Measurements from ENCODE around the gene GRXCR1.

DNA sequence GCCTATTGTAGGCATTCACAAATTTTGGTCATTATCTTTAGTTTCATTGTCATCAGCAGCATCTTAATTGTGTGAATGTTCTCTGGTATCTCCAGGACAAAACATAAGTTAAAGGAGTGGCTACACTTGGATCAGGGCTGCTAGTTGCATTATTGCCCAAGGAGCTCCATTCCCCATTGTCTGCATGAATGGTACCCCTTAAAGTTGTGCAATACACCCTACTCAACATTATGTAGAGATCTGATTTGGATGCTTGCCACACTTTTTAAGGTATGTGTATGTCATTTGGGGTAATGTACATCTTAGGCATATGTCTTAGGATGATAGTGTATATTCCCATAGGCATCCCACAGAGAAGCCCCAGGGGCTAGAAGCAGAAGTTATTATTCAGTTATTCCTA is 2.9 kb downstream of the GRXCR1 start:
- TF ChIP-seq, protein P1, sequence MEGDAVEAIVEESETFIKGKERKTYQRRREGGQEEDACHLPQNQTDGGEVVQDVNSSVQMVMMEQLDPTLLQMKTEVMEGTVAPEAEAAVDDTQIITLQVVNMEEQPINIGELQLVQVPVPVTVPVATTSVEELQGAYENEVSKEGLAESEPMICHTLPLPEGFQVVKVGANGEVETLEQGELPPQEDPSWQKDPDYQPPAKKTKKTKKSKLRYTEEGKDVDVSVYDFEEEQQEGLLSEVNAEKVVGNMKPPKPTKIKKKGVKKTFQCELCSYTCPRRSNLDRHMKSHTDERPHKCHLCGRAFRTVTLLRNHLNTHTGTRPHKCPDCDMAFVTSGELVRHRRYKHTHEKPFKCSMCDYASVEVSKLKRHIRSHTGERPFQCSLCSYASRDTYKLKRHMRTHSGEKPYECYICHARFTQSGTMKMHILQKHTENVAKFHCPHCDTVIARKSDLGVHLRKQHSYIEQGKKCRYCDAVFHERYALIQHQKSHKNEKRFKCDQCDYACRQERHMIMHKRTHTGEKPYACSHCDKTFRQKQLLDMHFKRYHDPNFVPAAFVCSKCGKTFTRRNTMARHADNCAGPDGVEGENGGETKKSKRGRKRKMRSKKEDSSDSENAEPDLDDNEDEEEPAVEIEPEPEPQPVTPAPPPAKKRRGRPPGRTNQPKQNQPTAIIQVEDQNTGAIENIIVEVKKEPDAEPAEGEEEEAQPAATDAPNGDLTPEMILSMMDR (IDR thresholded peaks at IDR 0.05), result no peak
- TF ChIP-seq POLR2A (IDR thresholded peaks at IDR 0.05), result no peak

Measured in esophagus squamous epithelium (tissue), 4 donors.